ENCODE results near the gene IPPK.
A peak's percentile ranks its signal among the peaks of the same experiment; 100 is the strongest.

The IPPK gene, protein sequence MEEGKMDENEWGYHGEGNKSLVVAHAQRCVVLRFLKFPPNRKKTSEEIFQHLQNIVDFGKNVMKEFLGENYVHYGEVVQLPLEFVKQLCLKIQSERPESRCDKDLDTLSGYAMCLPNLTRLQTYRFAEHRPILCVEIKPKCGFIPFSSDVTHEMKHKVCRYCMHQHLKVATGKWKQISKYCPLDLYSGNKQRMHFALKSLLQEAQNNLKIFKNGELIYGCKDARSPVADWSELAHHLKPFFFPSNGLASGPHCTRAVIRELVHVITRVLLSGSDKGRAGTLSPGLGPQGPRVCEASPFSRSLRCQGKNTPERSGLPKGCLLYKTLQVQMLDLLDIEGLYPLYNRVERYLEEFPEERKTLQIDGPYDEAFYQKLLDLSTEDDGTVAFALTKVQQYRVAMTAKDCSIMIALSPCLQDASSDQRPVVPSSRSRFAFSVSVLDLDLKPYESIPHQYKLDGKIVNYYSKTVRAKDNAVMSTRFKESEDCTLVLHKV

DNA sequence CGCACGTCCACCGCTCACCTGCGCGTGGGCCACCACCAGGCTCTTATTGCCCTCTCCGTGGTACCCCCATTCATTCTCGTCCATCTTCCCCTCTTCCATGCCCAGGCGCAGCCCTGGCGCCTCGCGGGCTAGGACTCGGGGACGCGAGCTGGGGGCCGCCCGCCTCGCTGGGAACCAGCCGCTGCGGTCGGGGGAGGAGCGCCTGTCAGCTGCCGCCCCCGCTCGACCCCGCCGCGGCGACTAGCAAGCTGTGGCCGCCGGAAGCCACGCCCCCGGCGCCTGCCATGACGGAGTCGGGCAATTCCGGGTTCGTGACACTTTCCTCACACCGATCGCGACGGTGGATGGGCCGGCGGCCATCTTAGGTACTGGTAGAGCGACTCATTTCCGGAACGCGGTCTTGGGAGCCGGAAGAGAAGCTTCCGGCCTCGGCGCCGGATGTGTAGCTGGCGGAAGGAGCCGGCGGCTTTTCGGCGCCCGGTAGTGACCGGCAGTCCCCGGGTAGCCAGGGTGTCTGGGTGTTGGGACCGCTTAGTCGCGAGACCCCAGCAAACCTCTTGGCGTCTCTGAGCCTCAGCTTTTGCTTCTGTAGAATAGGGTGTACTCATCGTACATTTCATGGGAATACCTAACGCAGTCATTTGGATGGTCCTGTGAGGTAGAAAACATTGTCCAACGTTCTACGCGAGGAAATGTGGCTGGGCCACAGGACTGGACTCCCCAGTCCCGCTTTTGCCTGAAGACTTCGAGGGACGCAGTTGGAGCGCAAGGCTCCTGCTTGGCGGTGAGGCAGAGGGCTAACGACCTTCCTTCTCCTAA, at the start of gene IPPK:
IPPK (minus strand) TSS at position 242 of the 819 bp plus-strand sequence; CDS start at position 99, 143 bp downstream.
- H3K27ac ChIP-seq = peak within 1 kb of the TSS; percentile 87
- CTCF ChIA-PET = interaction anchor here (0.7 to 1.5 kb wide), 4 partner anchors 37 to 532 kb away, joined by 3 read pairs; no protein-coding TSS in a partner anchor
- TF ChIP-seq, protein P1, sequence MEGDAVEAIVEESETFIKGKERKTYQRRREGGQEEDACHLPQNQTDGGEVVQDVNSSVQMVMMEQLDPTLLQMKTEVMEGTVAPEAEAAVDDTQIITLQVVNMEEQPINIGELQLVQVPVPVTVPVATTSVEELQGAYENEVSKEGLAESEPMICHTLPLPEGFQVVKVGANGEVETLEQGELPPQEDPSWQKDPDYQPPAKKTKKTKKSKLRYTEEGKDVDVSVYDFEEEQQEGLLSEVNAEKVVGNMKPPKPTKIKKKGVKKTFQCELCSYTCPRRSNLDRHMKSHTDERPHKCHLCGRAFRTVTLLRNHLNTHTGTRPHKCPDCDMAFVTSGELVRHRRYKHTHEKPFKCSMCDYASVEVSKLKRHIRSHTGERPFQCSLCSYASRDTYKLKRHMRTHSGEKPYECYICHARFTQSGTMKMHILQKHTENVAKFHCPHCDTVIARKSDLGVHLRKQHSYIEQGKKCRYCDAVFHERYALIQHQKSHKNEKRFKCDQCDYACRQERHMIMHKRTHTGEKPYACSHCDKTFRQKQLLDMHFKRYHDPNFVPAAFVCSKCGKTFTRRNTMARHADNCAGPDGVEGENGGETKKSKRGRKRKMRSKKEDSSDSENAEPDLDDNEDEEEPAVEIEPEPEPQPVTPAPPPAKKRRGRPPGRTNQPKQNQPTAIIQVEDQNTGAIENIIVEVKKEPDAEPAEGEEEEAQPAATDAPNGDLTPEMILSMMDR (conservative IDR thresholded peaks at IDR 0.05; ENCODE audit: low read depth) = no peak
- DNase-seq (ENCODE audit: low spot score) = peak; percentile 100
- POLR2A ChIA-PET (ENCODE audit: low non-redundant PET) = interaction anchor here (0.7 to 1.7 kb wide), 6 partner anchors 10 to 345 kb away, joined by 3 to 6 read pairs (median 5); partner anchors contain the start of gene NOL8

DNA sequence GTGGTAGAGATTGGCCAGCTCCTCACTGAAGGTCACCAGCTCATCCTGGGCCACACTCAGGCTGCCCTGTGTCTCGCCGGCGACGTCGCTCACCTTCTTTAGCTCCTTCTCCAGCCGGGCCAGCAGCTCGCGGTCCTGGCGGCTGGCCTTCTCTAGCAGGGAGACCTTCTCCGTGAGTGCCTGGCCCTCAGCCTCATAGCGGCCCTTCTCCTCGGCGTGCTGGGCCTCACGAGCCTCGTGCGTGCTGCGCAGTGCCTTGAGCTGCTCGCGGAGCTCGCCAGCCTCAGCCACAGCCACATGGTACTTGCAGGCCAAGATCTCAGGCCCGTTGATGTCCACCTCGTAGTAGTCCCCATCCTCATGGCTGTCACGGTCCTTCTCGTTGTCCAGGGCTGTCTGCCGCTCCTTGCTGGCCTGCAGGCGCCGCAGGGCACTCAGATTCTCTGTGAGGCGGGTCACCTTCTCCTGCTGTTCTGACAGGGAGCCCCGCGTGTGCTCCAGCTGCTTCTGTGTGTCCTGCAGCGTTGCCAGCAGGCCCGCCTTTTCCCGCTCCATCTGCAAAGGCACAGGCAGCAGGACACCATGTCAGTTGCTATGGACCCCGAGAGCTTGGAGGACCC, 49.2 kb upstream of the IPPK start:
- CTCF ChIA-PET = interaction anchor here (4.9 kb wide), 1 partner anchor 70 kb away, joined by 53 read pairs; no protein-coding TSS in a partner anchor
- POLR2A ChIA-PET (ENCODE audit: low non-redundant PET) = interaction anchor here (0.6 kb wide), 1 partner anchor 44 kb away, joined by 3 read pairs; no protein-coding TSS in a partner anchor
- DNase-seq (ENCODE audit: low spot score) = no peak
- TF ChIP-seq, protein P1 (conservative IDR thresholded peaks at IDR 0.05; ENCODE audit: low read depth) = no peak
- H3K27ac ChIP-seq = peak overlapping the region; percentile 99

DNA sequence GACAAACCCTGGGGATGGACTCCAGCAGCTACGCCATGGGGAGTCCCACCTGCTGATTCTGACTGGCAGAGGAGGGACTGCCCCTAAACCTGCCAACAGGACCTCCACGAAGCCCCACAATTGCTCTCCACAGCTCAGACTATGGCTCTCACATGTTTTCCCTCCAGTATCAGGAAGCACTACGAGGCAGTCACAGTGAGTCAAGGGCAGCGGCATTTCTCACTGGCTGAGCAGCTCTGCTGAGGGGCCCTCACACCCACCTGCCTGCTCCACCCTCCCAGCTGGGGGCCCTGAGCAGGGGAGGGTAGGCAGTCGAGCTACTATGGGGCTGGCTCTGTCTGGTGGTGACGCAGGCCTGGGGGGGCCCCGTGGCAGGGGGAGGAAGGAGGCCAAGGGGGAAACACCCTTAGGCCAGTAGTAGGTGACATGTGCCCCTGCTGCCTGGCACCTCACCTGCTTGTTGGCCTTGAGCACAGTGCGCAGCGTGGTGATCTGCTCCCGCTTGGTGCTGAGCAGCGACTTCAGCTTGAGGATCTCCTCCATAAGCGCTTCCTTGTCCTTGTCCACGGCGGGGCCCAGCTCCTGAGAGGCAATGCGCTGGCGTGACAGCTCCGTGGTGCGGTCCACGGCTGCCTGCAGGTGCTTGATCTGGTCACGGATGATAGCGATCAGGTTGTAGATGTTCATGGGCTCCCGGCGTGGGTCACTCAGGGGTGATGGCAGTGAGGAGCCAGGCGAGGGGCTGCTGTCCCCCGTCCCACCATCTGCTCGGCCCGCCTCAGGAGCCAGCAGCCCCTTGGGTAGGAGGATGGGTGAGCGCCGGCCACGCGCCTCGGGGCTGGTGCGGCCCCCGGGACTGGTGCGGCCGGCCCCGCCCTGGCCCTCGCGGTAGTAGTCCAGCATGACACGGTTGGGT, 48.4 kb upstream of the IPPK start:
- TF ChIP-seq, protein P1 (conservative IDR thresholded peaks at IDR 0.05; ENCODE audit: low read depth) = no peak
- no peak for DNase-seq (ENCODE audit: low spot score)
- peak overlapping the region; percentile 99 for H3K27ac ChIP-seq
- ChIA-PET POLR2A (ENCODE audit: low non-redundant PET) (interaction anchor here (0.6 to 0.7 kb wide), 2 partner anchors 45 to 46 kb away, joined by 3 to 7 read pairs; no protein-coding TSS in a partner anchor), CTCF (interaction anchor here (0.6 to 4.9 kb wide), 3 partner anchors 46 to 90 kb away, joined by 5 to 53 read pairs (median 14); partner anchors contain the start of gene BICD2)

DNA sequence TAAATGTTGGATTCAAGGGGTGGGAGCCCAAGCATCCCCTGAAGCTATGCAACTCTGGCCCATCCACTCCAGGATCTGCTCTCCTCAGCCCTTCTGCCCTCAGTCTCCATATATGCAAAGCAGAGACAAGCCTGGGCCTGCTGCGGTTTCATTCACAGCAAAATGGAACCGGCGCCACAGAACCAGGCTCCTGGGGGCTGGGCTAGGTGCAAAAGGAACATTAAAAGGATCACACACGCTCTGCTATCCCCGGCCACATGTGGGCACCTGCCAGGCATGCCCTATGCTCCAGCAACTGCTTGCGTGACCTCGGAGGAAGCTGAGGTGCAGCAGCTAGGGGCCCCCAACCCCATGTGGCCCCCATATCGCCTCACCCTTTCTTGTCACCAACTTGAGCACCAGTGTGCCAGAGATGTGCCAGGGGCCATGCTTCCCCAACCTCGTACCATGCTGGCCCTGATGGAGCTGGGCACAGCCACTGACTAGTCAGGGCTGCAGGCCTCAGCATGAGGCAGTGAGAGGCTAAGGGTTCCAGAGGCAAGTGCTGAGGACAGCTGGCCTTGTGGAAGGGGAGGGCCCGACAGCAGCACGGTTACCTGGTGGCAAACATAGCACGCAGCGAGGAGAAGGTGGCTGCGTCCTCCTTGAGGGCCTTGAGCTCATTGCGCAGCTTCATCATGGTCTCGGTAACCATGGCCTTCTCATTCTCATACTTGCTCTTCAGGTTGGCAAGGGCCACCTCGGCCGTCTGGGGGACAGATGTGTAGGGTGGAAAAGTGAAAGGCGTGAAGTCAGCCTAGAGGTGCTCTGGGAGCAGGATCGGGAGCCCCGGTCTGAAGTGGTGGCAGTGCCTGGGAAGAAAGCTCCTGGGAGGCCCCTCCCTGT, 47.5 kb upstream of the IPPK start:
- ChIA-PET CTCF (interaction anchor here (0.5 to 4.9 kb wide), 14 partner anchors 21 to 736 kb away, joined by 3 to 53 read pairs (median 4); partner anchors contain the start of genes BICD2 and FAM120AOS), POLR2A (ENCODE audit: low non-redundant PET) (interaction anchor here (0.7 kb wide), 1 partner anchor 46 kb away, joined by 7 read pairs; no protein-coding TSS in a partner anchor)
- peak overlapping the region; percentile 99 for H3K27ac ChIP-seq
- DNase-seq (ENCODE audit: low spot score) = no peak
- TF ChIP-seq, protein P1 (conservative IDR thresholded peaks at IDR 0.05; ENCODE audit: low read depth) = no peak

DNA sequence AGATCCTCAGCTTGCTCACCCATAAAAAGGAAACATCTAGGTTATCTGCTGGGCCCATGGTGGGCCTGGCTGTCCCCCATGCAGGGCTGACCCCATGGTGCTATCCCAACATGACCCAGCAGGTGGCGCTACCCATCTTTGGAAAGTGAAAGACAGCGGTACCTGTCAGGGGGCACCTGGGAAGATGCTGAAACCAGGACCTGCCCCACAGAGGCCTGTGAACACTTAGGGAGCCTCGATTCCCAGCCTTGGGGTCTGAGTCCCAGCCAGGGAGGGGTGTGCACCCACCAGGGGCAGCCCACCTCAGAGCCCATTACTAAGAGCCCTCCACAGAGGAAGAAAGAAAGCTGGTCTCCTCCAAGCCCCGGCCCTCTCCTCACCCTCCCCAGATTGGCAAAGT, 46.6 kb upstream of the IPPK start:
- CTCF ChIA-PET = interaction anchor here (0.5 to 4.9 kb wide), 18 partner anchors 18 to 737 kb away, joined by 3 to 53 read pairs (median 4); partner anchors contain the start of genes BICD2 and FAM120AOS
- TF ChIP-seq, protein P1 (conservative IDR thresholded peaks at IDR 0.05; ENCODE audit: low read depth) = peak; percentile 98
- peak overlapping the region; percentile 99 for H3K27ac ChIP-seq
- DNase-seq (ENCODE audit: low spot score) = peak; percentile 87
- POLR2A ChIA-PET (ENCODE audit: low non-redundant PET) = no interaction called here
